GM21528 (cell line): Measurements from ENCODE around the gene SLC22A5.
A peak's percentile ranks its signal among the peaks of the same experiment; 100 is the strongest.

ENCODE experiments used
- ATAC-seq: cut with Tn5 transposase; IDR thresholded peaks from one replicate; pipeline ENCODE4 v1.9.1; 2021; ENCODE audit warnings: mild to moderate bottlenecking, moderate library complexity; ENCODE audit not compliant: unreplicated experiment, low FRiP score

SLC22A5 gene

GRCh38 chr5:132369474-132370180, at the start of gene SLC22A5:
TSS of gene SLC22A5 (plus strand) at chr5:132369710. CDS start at chr5:132369973, 263 bp downstream.
- ATAC-seq, result peak; percentile 78

GRCh38 chr5:132319975-132320374, 49.5 kb upstream of the SLC22A5 start:
- ATAC-seq, result no peak

GRCh38 chr5:132321109-132321721, 48.3 kb upstream of the SLC22A5 start:
- ATAC-seq, result no peak

- ATAC-seq, result no peak
These were observed 47.2 kb upstream of the SLC22A5 start for GRCh38 chr5:132322266-132322665.

- no peak for ATAC-seq
These were observed 46.3 kb upstream of the SLC22A5 start for GRCh38 chr5:132323202-132323601.

- ATAC-seq, result no peak
These were observed 43.8 kb upstream of the SLC22A5 start for GRCh38 chr5:132325691-132326090.

GRCh38 chr5:132327252-132327955, 42.1 kb upstream of the SLC22A5 start:
- no peak for ATAC-seq

- ATAC-seq, result no peak
These were observed 34.7 kb upstream of the SLC22A5 start for GRCh38 chr5:132334812-132335211.

- no peak for ATAC-seq
These were observed 34.1 kb upstream of the SLC22A5 start for GRCh38 chr5:132335402-132335801.

- no peak for ATAC-seq
These were observed 30.0 kb upstream of the SLC22A5 start for GRCh38 chr5:132339502-132339901.

- ATAC-seq, result no peak
These were observed 27.0 kb upstream of the SLC22A5 start for GRCh38 chr5:132342291-132343180.

- ATAC-seq, result no peak
These were observed 24.6 kb upstream of the SLC22A5 start for GRCh38 chr5:132344775-132345514.

GRCh38 chr5:132353486-132353995, 16.0 kb upstream of the SLC22A5 start:
- ATAC-seq, result no peak

- no peak for ATAC-seq
These were observed 14.9 kb upstream of the SLC22A5 start for GRCh38 chr5:132354381-132355139.

GRCh38 chr5:132355140-132355765, 14.3 kb upstream of the SLC22A5 start:
- ATAC-seq, result no peak

- ATAC-seq, result no peak
These were observed 10.7 kb upstream of the SLC22A5 start for GRCh38 chr5:132358775-132359174.

- no peak for ATAC-seq
These were observed 7.4 kb upstream of the SLC22A5 start for GRCh38 chr5:132362086-132362485.

- no peak for ATAC-seq
These were observed 5.9 kb upstream of the SLC22A5 start for GRCh38 chr5:132363431-132364112.
